ENCODE data around the gene TEPSIN. TPM values are rescaled to one million over a fixed set of nuclear protein-coding genes. Genes with fewer than 3 reads are reported as not detected.
A peak's percentile ranks its signal among the peaks of the same experiment; 100 is the strongest.
"Not testable (repeated sequence)": the region's sequence is repeated elsewhere in the genome, so short reads cannot be mapped to it uniquely, and the experiment has no call there.

Gene TEPSIN
- total RNA-seq, 2 experiments from 2014 or later, result 28.2 to 32.2 TPM

DNA sequence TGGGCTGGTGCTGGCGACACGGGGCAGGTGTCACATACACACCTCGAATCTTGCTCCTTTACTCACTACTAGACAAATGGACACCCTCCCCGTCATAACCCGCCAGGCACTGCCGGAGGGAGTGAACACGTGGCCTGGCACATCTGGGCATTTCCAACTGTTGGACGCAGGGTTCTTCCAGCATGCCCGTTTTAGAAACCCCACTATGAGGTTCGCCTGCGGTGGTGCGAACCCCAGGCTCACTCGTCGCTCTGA lies 9.3 kb downstream of the TEPSIN start:
- peaks cover 7% of the 10 kb centered on the region for H3K36me3 Mint-ChIP-seq (ENCODE audit: low read depth)
- H3K4me1 Mint-ChIP-seq (ENCODE audit: low read depth), result peaks cover 8% of the 10 kb centered on the region
- H3K27me3 Mint-ChIP-seq, result no peaks in the 10 kb centered on the region
- TF ChIP-seq, protein P1, sequence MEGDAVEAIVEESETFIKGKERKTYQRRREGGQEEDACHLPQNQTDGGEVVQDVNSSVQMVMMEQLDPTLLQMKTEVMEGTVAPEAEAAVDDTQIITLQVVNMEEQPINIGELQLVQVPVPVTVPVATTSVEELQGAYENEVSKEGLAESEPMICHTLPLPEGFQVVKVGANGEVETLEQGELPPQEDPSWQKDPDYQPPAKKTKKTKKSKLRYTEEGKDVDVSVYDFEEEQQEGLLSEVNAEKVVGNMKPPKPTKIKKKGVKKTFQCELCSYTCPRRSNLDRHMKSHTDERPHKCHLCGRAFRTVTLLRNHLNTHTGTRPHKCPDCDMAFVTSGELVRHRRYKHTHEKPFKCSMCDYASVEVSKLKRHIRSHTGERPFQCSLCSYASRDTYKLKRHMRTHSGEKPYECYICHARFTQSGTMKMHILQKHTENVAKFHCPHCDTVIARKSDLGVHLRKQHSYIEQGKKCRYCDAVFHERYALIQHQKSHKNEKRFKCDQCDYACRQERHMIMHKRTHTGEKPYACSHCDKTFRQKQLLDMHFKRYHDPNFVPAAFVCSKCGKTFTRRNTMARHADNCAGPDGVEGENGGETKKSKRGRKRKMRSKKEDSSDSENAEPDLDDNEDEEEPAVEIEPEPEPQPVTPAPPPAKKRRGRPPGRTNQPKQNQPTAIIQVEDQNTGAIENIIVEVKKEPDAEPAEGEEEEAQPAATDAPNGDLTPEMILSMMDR (IDR thresholded peaks at IDR 0.05), result no peak
- CTCF ChIA-PET, result interaction anchor here (0.9 to 1.5 kb wide), 2 partner anchors 8 to 86 kb away, joined by 3 read pairs; no protein-coding TSS in a partner anchor
- intact Hi-C loops (cut with micrococcal nuclease), result no loop called here
- no peak overlapping the region for H3K4me3 Mint-ChIP-seq
- H3K27ac Mint-ChIP-seq, result no peak overlapping the region
- POLR2A ChIA-PET, result interaction anchor here (1.0 to 1.5 kb wide), 2 partner anchors 8 to 10 kb away, joined by 3 read pairs; partner anchors contain the start of gene NDUFAF8
- ATAC-seq, result no peak
- H3K9me3 Mint-ChIP-seq, result no peaks in the 10 kb centered on the region
- no peak for DNase-seq

DNA sequence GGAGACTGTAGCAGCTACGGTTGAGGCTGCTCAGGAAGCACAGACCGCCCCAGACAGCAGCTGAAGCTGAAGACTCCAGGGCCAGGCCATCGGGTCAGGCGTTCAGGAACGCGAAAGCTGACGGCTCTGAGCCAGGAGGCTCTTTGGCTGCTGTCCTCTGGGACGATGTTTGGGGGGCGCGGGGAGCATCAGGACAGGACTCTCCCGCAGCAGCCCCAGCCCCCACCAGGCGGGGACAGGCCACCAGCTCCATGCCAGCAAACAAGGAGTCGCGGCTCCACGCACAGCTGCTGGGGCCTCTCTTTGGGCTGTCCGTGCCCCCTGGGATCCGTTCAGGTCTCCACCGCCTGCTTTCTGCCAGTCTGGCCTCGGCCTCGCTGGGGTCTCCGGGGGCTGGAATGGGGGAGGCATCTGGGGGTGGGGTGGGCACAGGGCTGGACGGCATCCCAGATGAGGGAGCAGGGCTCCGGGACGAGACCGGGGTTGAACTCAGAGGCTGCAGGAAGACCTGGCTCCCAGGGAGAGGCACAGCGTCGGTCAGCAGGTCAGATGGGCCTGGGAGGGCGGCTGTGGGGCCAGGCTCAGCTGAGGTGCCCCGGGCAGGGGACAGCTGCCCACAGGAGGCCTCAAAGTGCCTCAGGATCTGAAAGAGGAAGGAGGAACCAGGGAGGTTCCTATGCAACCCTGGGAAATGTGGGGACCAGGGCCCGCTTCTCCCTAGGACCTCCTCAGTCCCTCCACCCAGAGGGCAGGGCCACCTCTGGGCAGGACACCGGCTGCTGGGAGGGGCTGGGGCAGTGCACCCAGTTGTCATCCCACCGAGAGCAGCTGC lies 9.8 kb downstream of the TEPSIN start:
- Mint-ChIP-seq H3K4me3 (no peak overlapping the region), H3K27me3 (no peaks in the 10 kb centered on the region), H3K9me3 (no peaks in the 10 kb centered on the region), H3K27ac (no peak overlapping the region), H3K36me3 (ENCODE audit: low read depth) (peaks cover 7% of the 10 kb centered on the region), H3K4me1 (ENCODE audit: low read depth) (peaks cover 9% of the 10 kb centered on the region)
- intact Hi-C loops (cut with micrococcal nuclease), result no loop called here
- TF ChIP-seq, protein P1 (IDR thresholded peaks at IDR 0.05), result no peak
- POLR2A ChIA-PET, result interaction anchor here (0.9 to 1.5 kb wide), 3 partner anchors 9 to 10 kb away, joined by 3 to 4 read pairs (median 3); partner anchors contain the start of gene NDUFAF8
- ATAC-seq, result no peak
- DNase-seq, result no peak
- CTCF ChIA-PET, result interaction anchor here (0.9 to 1.5 kb wide), 2 partner anchors 9 to 86 kb away, joined by 3 read pairs; no protein-coding TSS in a partner anchor

DNA sequence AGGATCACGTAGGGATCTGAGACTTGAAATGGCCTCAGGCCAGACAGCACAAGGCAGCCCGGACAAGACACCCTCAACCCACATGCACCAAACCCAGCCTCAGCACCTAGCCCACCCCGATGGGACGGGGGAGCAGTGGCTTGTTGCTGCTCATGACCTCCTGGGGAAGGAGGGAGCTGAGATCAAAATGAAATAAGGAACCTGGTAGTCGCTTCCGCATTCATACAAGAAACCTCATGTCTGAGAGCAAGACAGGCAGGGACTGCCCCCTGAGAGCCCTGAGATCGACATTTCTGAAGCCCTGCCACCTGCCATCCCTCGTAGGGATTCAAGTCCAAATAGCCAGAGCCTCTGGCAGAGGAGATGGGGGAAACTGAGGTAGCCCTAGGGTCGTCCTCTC lies 10.4 kb downstream of the TEPSIN start:
- CTCF ChIA-PET, result no interaction called here

DNA sequence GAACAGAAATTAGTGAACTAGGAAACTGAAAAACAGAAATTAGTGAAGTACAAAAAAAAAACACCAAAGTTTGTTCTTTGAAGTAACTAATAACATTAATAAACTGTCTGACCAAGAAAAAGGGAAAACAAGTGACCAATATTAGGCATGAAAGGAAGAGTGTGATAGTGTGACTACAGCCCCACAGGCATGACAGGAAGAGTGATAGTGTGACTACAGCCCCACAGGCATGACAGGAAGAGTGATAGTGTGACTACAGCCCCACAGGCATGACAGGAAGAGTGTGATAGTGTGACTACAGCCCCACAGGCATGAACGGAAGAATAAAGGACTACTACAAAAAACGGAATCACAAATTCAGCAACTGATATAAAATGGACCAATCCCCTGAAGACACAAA lies 11.2 kb downstream of the TEPSIN start:
- H3K27ac Mint-ChIP-seq; H3K36me3 Mint-ChIP-seq (ENCODE audit: low read depth); intact Hi-C loops (cut with micrococcal nuclease); H3K4me3 Mint-ChIP-seq; DNase-seq; H3K9me3 Mint-ChIP-seq; ATAC-seq; H3K27me3 Mint-ChIP-seq: not testable (repeated sequence)
- peaks cover 16% of the 10 kb centered on the region for H3K4me1 Mint-ChIP-seq (ENCODE audit: low read depth)
- ChIA-PET POLR2A (interaction anchor here (1.0 to 3.5 kb wide), 2 partner anchors 12 to 25 kb away, joined by 3 to 26 read pairs; partner anchors contain the start of genes NDUFAF8 and TEPSIN), CTCF (interaction anchor here (0.9 to 1.4 kb wide), 2 partner anchors 11 to 68 kb away, joined by 3 read pairs; partner anchors contain the start of genes NDUFAF8, SLC38A10 and TEPSIN)

More for the DNA sequence above, 10.4 kb downstream of the TEPSIN start:
- Mint-ChIP-seq H3K4me3 (no peak overlapping the region), H3K27me3 (no peaks in the 10 kb centered on the region), H3K27ac (no peak overlapping the region), H3K36me3 (ENCODE audit: low read depth) (peaks cover 7% of the 10 kb centered on the region), H3K4me1 (ENCODE audit: low read depth) (peaks cover 15% of the 10 kb centered on the region), H3K9me3 (no peaks in the 10 kb centered on the region)
- TF ChIP-seq, protein P1 (IDR thresholded peaks at IDR 0.05), result no peak
- POLR2A ChIA-PET, result interaction anchor here (0.9 kb wide), 1 partner anchor 10 kb away, joined by 4 read pairs; no protein-coding TSS in a partner anchor
- DNase-seq, result no peak
- no peak for ATAC-seq
- intact Hi-C loops (cut with micrococcal nuclease), result no loop called here

DNA sequence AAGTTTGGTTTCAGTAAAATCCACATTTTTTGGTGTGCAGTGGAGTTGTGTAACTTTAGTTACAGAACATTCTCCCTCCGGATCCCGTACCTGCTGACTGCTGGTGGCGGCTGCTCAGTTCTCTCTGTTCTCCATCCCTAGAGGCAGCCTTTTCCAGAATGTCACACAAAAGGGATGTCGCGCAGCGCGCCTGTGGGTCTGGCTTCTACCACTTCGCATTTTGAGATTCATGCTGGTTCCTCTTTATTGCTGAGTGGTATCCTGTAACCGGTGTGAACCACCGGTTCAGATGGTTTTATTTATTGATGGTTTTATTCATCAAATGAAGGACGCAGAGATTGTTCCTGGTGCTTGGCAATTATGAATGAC lies 15.1 kb downstream of the TEPSIN start:
- Mint-ChIP-seq H3K36me3 (ENCODE audit: low read depth) (no peaks in the 10 kb centered on the region), H3K27me3 (no peaks in the 10 kb centered on the region), H3K4me1 (ENCODE audit: low read depth) (peaks cover 20% of the 10 kb centered on the region), H3K27ac (peak overlapping the region; percentile 88), H3K4me3 (peak overlapping the region; percentile 69), H3K9me3 (no peaks in the 10 kb centered on the region)
- ChIA-PET POLR2A (no interaction called here), CTCF (no interaction called here)
- ATAC-seq, result no peak
- intact Hi-C loops (cut with micrococcal nuclease), result no loop called here
- no peak for DNase-seq
- TF ChIP-seq, protein P1 (IDR thresholded peaks at IDR 0.05), result no peak
